Measurements from ENCODE around the gene C11orf58.

The C11orf58 gene

GRCh38 chr11:16767137-16767536 lies 28.7 kb downstream of the C11orf58 start:
- TF ChIP-seq CTCF (conservative IDR thresholded peaks at IDR 0.05; ENCODE audit: low read depth, low read length): no peak
- H3K4me3 ChIP-seq (ENCODE audit: low read length): no peak overlapping the region
- DNase-seq (ENCODE audit: low read depth): no peak

- H3K4me3 ChIP-seq (ENCODE audit: low read length): no peak overlapping the region
- no peak for DNase-seq (ENCODE audit: low read depth)
- TF ChIP-seq CTCF (conservative IDR thresholded peaks at IDR 0.05; ENCODE audit: low read depth, low read length): no peak
Measured at GRCh38 chr11:16767957-16768356, 29.5 kb downstream of the C11orf58 start.

- DNase-seq (ENCODE audit: low read depth): no peak
- no peak for TF ChIP-seq CTCF (conservative IDR thresholded peaks at IDR 0.05; ENCODE audit: low read depth, low read length)
- H3K4me3 ChIP-seq (ENCODE audit: low read length): no peak overlapping the region
Measured at GRCh38 chr11:16769386-16769785, 30.9 kb downstream of the C11orf58 start.

GRCh38 chr11:16770016-16770415 lies 31.6 kb downstream of the C11orf58 start:
- no peak overlapping the region for H3K4me3 ChIP-seq (ENCODE audit: low read length)
- DNase-seq (ENCODE audit: low read depth): no peak
- TF ChIP-seq CTCF (conservative IDR thresholded peaks at IDR 0.05; ENCODE audit: low read depth, low read length): no peak

GRCh38 chr11:16771350-16772140 lies 33.1 kb downstream of the C11orf58 start:
- no peak overlapping the region for H3K4me3 ChIP-seq (ENCODE audit: low read length)
- no peak for TF ChIP-seq CTCF (conservative IDR thresholded peaks at IDR 0.05; ENCODE audit: low read depth, low read length)
- DNase-seq (ENCODE audit: low read depth): no peak

- no peak overlapping the region for H3K4me3 ChIP-seq (ENCODE audit: low read length)
- no peak for DNase-seq (ENCODE audit: low read depth)
- no peak for TF ChIP-seq CTCF (conservative IDR thresholded peaks at IDR 0.05; ENCODE audit: low read depth, low read length)
Measured at GRCh38 chr11:16772141-16772512, 33.7 kb downstream of the C11orf58 start.
